H1 (cell line): ENCODE data around the gene INTS7.

ENCODE experiments used
- ASH2L ChIP-seq: fragments of 200-600, 300-600 bp; sonication (generic); IDR thresholded peaks from one replicate; pipeline ENCODE4 v1.7.1; 2017; ENCODE audit warnings: low read length
- CBX5 ChIP-seq: fragments of 300-800, 300-1000 bp; sonication (generic); IDR thresholded peaks from 2 replicates; pipeline ENCODE4 v1.7.1; 2016; ENCODE audit warnings: antibody characterized with exemption, low read length, low read depth
- CEBPB ChIP-seq: IDR thresholded peaks from 2 replicates; pipeline ENCODE4 v1.6.1; 2012; ENCODE audit warnings: low read depth, low read length
- CTCF ChIP-seq, 3 experiments: IDR thresholded peaks; 1 replicate in 2 of 3; 2 replicates in 1 of 3; pipeline versions ENCODE4 v1.5.1 to v1.6.1; 2011; ENCODE audit warnings: low read length in 3 of 3, mild to moderate bottlenecking in 3 of 3, inconsistent platforms in 2 of 3, low read depth in 1 of 3, moderate library complexity in 1 of 3; ENCODE audit not compliant: insufficient read depth in 1 of 3; ENCODE audit errors: control extremely low read depth in 1 of 3
- EP300 ChIP-seq, 2 experiments: IDR thresholded peaks; 1 replicate in 1 of 2; 2 replicates in 1 of 2; pipeline ENCODE4 v1.6.1; 2011 to 2012; ENCODE audit warnings: low read depth in 2 of 2, low read length in 2 of 2, mild to moderate bottlenecking in 2 of 2, borderline replicate concordance in 1 of 2, inconsistent platforms in 1 of 2, moderate library complexity in 1 of 2
- EZH2 ChIP-seq: fragments of 200-600 bp; sonication (generic); IDR thresholded peaks from 2 replicates; pipeline ENCODE4 v1.7.1; 2012; ENCODE audit warnings: low read depth, mild to moderate bottlenecking, moderate library complexity, low read length, inconsistent platforms; ENCODE audit not compliant: severe bottlenecking
- MAFK ChIP-seq: IDR thresholded peaks from 2 replicates; pipeline ENCODE4 v1.6.1; 2012; ENCODE audit warnings: low read depth, mild to moderate bottlenecking, improper control_type of control experiment, low read length
- POLR2A ChIP-seq, 2 experiments: IDR thresholded peaks; 1 replicate in 1 of 2; 2 replicates in 1 of 2; pipeline ENCODE4 v1.6.1; 2011; ENCODE audit warnings: low read depth in 2 of 2, low read length in 2 of 2, mild to moderate bottlenecking in 2 of 2; ENCODE audit errors: control extremely low read depth in 1 of 2
- SP4 ChIP-seq: IDR thresholded peaks from 2 replicates; pipeline ENCODE4 v1.6.1; 2012; ENCODE audit warnings: low read length, inconsistent platforms
- SUZ12 ChIP-seq: fragments of 200-600 bp; sonication (generic); IDR thresholded peaks from 2 replicates; pipeline ENCODE4 v1.6.1; 2012; ENCODE audit warnings: mild to moderate bottlenecking, inconsistent platforms, low read length, moderate library complexity, mixed read lengths
- TAF1 ChIP-seq: IDR thresholded peaks from 2 replicates; pipeline ENCODE4 v1.6.1; 2011; ENCODE audit warnings: mild to moderate bottlenecking, low read depth, low read length
- TCF12 ChIP-seq: IDR thresholded peaks from 2 replicates; pipeline ENCODE4 v1.6.1; 2011; ENCODE audit warnings: low read depth, mild to moderate bottlenecking, low read length
- YY1 ChIP-seq: IDR thresholded peaks from 2 replicates; pipeline ENCODE4 v1.6.1; 2011; ENCODE audit warnings: low read depth, mild to moderate bottlenecking, low read length
- ZNF274 ChIP-seq: IDR thresholded peaks from 2 replicates; pipeline ENCODE4 v1.7.0; 2012; ENCODE audit warnings: low read length, borderline replicate concordance; ENCODE audit errors: extremely low read depth

DNA sequence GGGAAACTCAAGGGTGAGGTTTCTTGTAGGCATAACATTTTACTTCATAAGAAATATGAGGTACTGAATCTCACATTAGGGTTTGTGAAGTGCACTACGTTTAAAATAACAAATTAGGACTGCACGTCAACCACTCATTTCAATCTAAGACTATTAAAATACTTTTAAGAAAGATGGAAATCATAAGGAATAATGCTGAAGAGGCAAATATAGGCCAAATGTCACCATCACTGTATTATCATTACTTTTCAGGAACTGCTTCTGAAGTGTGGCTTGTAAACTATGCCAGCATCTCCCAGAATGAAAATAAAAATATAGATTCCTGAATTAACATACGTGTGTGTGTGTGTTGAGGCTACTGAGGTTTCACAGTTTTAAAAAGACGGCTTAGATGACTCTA is 56.8 kb downstream of the INTS7 start:
- TF ChIP-seq YY1: no peak
- no peak for TF ChIP-seq TCF12
- no peak for TF ChIP-seq CTCF (IDR thresholded peaks at IDR 0.05; ENCODE audit: control extremely low read depth in 1 of 3, insufficient read depth in 1 of 3, low read depth in 1 of 3, low read length in 3 of 3)
- no peak for TF ChIP-seq POLR2A (IDR thresholded peaks at IDR 0.05; ENCODE audit: control extremely low read depth in 1 of 2, low read depth in 2 of 2, low read length in 2 of 2)
- no peak for TF ChIP-seq CEBPB
- TF ChIP-seq MAFK: no peak
- no peak for TF ChIP-seq TAF1
- no peak for TF ChIP-seq EZH2
- no peak for TF ChIP-seq SP4
- TF ChIP-seq ASH2L: no peak
- no peak for TF ChIP-seq EP300 (IDR thresholded peaks at IDR 0.05; ENCODE audit: borderline replicate concordance in 1 of 2, low read depth in 2 of 2, low read length in 2 of 2)
- TF ChIP-seq CBX5: no peak
- TF ChIP-seq SUZ12: no peak
- no peak for TF ChIP-seq ZNF274
